IMR-90 (cell line): Measurements from ENCODE around the gene ATP9B. TPM values are rescaled to one million over a fixed set of nuclear protein-coding genes. Genes with fewer than 3 reads are reported as not detected.

Experiments used
- ATAC-seq: fragments of 200-7000 bp; cut with Tn5 transposase; 2 replicates; pipeline ENCODE4 v1.9.1; 2020; ENCODE audit warnings: low read depth, mild to moderate bottlenecking, moderate library complexity
- BruUV-seq: library from RNA; stranded (reverse); fragments of 400-500 nt; replicated peaks from 2 replicates; lab custom pipeline; 2021; lab: Mats Ljungman, UMichigan
- CTCF ChIA-PET: fragments of 300-600 bp; formaldehyde crosslinking; extraction: SDS; loops from one replicate; lab custom pipeline; 2021; ENCODE audit warnings: antibody characterized with exemption; lab: Yijun Ruan, JAX
- POLR2A ChIA-PET: fragments of 300-600 bp; sonication (Branson Sonifier 250); formaldehyde crosslinking; loops from one replicate; lab custom pipeline; 2022; ENCODE audit warnings: antibody characterized with exemption; ENCODE audit not compliant: unreplicated experiment; lab: Charles Lee
- DNase-seq: peaks from one replicate; pipeline ENCODE4 v3.0.0; 2013
- H2AFZ ChIP-seq: replicated peaks from 2 replicates; pipeline ENCODE3; 2013; ENCODE audit warnings: low read length, mild to moderate bottlenecking; ENCODE audit not compliant: poor library complexity
- H2AK5ac ChIP-seq: 2 replicates; pipeline ENCODE4 v1.6.1; 2013; ENCODE audit warnings: low read depth, low read length, inconsistent platforms
- H2AK9ac ChIP-seq: replicated peaks from 2 replicates; pipeline ENCODE3; 2013; ENCODE audit warnings: mild to moderate bottlenecking, low read depth, low read length, moderate library complexity; ENCODE audit not compliant: poor library complexity
- H2BK120ac ChIP-seq: 2 replicates; pipeline ENCODE4 v1.6.1; 2013; ENCODE audit warnings: low read depth, low read length, inconsistent platforms
- H2BK15ac ChIP-seq: 3 replicates; pipeline ENCODE4 v1.6.1; 2013; ENCODE audit warnings: low read depth, low read length, inconsistent platforms
- H2BK20ac ChIP-seq: 2 replicates; pipeline ENCODE4 v1.6.1; 2013; ENCODE audit warnings: low read depth, mild to moderate bottlenecking, inconsistent platforms, low read length, moderate library complexity
- H2BK5ac ChIP-seq: 2 replicates; pipeline ENCODE4 v1.6.1; 2013; ENCODE audit warnings: mild to moderate bottlenecking, low read depth, low read length, inconsistent platforms; ENCODE audit not compliant: poor library complexity, severe bottlenecking
- H3K14ac ChIP-seq: replicated peaks from 2 replicates; pipeline ENCODE4 v1.6.1; 2013; ENCODE audit warnings: low read depth, low read length, inconsistent platforms
- H3K18ac ChIP-seq: 2 replicates; pipeline ENCODE4 v1.6.1; 2013; ENCODE audit warnings: low read depth, low read length, control low read depth
- H3K23ac ChIP-seq: 2 replicates; pipeline ENCODE4 v1.6.1; 2013; ENCODE audit warnings: low read depth, low read length, inconsistent platforms
- H3K27ac ChIP-seq: 2 replicates; pipeline ENCODE4 v1.5.1; 2013; ENCODE audit warnings: mild to moderate bottlenecking, control low read depth, low read length; ENCODE audit not compliant: insufficient read depth
- H3K27me3 ChIP-seq: 2 replicates; pipeline ENCODE4 v1.6.1; 2013; ENCODE audit warnings: low read length; ENCODE audit not compliant: control insufficient read depth, insufficient read depth
- H3K36me3 ChIP-seq: 2 replicates; pipeline ENCODE4 v1.6.1; 2013; ENCODE audit warnings: low read length, mixed read lengths; ENCODE audit not compliant: control insufficient read depth, insufficient read depth
- H3K4ac ChIP-seq: 2 replicates; pipeline ENCODE4 v1.6.1; 2013; ENCODE audit warnings: low read depth, low read length, inconsistent platforms
- H3K4me1 ChIP-seq: 2 replicates; pipeline ENCODE4 v1.6.1; 2013; ENCODE audit warnings: low read length, mixed read lengths; ENCODE audit not compliant: control insufficient read depth, insufficient read depth
- H3K4me2 ChIP-seq: 2 replicates; pipeline ENCODE4 v1.6.1; 2013; ENCODE audit warnings: low read depth, mild to moderate bottlenecking, control low read depth, low read length, moderate library complexity
- H3K4me3 ChIP-seq: 2 replicates; pipeline ENCODE4 v1.5.1; 2013; ENCODE audit warnings: low read depth, mild to moderate bottlenecking, control low read depth, low read length, moderate library complexity; ENCODE audit not compliant: insufficient read depth
- H3K56ac ChIP-seq: 2 replicates; pipeline ENCODE4 v1.6.1; 2013; ENCODE audit warnings: low read length, inconsistent platforms; ENCODE audit not compliant: insufficient read depth; ENCODE audit errors: extremely low read depth
- H3K79me1 ChIP-seq, 2 experiments: 2 replicates each; pipeline ENCODE4 v1.6.1; 2013; ENCODE audit warnings: low read length in 2 of 2, inconsistent platforms in 1 of 2, low read depth in 1 of 2
- H3K9ac ChIP-seq: 2 replicates; pipeline ENCODE4 v1.6.1; 2013; ENCODE audit warnings: low read depth, low read length, control low read depth
- H3K9me1 ChIP-seq: 2 replicates; pipeline ENCODE4 v1.6.1; 2013; ENCODE audit warnings: low read length, inconsistent platforms; ENCODE audit not compliant: insufficient read depth
- H3K9me3 ChIP-seq: 2 replicates; pipeline ENCODE4 v1.6.1; 2013; ENCODE audit warnings: low read length; ENCODE audit not compliant: control insufficient read depth, insufficient read depth
- H4K20me1 ChIP-seq: 2 replicates; pipeline ENCODE4 v1.6.1; 2013; ENCODE audit warnings: low read length, inconsistent platforms; ENCODE audit not compliant: insufficient read depth
- H4K5ac ChIP-seq: 2 replicates; pipeline ENCODE4 v1.6.1; 2013; ENCODE audit warnings: mild to moderate bottlenecking, low read depth, low read length, control low read depth
- H4K8ac ChIP-seq, 2 experiments: 2 replicates each; pipeline ENCODE4 v1.6.1; 2013; ENCODE audit warnings: low read depth in 2 of 2, low read length in 2 of 2, control low read depth in 1 of 2, inconsistent platforms in 1 of 2
- H4K91ac ChIP-seq: 2 replicates; pipeline ENCODE4 v1.6.1; 2013; ENCODE audit warnings: low read depth, low read length, inconsistent platforms; ENCODE audit not compliant: insufficient read depth
- MAFK ChIP-seq: IDR thresholded peaks from 2 replicates; pipeline ENCODE4 v1.6.1; 2012; ENCODE audit warnings: low read depth, low read length, improper control_type of control experiment
- RCOR1 ChIP-seq: IDR thresholded peaks from 2 replicates; pipeline ENCODE4 v1.6.1; 2012; ENCODE audit warnings: mild to moderate bottlenecking, low read length, improper control_type of control experiment; ENCODE audit not compliant: insufficient replicate concordance
- WGBS, 2 experiments: methylation state at CpG; one replicate each; pipeline versions ENCODE4 v1.1.5 to v1.1.7; 2013; ENCODE audit warnings: missing lambda C conversion rate in 2 of 2; ENCODE audit not compliant: insufficient read length in 1 of 2; ENCODE audit errors: extremely low coverage in 2 of 2; 5-methylcytosine and 5-hydroxymethylcytosine counted together
- dilution Hi-C: fragments of 300-500 bp; cut with HindIII; formaldehyde crosslinking; loops from one replicate; pipeline ENCODE4 v1.14.3; 2018; ENCODE audit warnings: low sequenced_read_pairs; ENCODE audit not compliant: unreplicated experiment
- in situ Hi-C: fragments of 300-500 bp; cut with MboI; formaldehyde crosslinking; loops from 3 replicates; pipeline ENCODE4 v1.14.3; 2019; ENCODE audit warnings: low sequenced_read_pairs, inconsistent platforms, mixed read lengths
- intact Hi-C: fragments of 100-400 bp; cut with micrococcal nuclease; formaldehyde crosslinking; loops from 2 replicates; pipeline ENCODE4 v1.10.0; 2022
- polyA plus RNA-seq, 3 experiments: library from polyadenylated mRNA; depleted of rRNA; stranded (reverse); fragments of >200 nt; gene quantifications; 2 replicates each; pipeline ENCODE4 v1.2.3, GENCODE V29; 2012; ENCODE audit warnings: low replicate concordance in 1 of 3
- total RNA-seq: library from RNA; depleted of rRNA; stranded (reverse); fragments of >200 nt; gene quantifications from 2 replicates; pipeline ENCODE4 v1.2.3, GENCODE V29; 2012

Gene ATP9B
- total and polyA plus RNA-seq, 2 of the 4 experiments (the other 2 are of a cell fraction) = 11.0 to 11.5 TPM

DNA sequence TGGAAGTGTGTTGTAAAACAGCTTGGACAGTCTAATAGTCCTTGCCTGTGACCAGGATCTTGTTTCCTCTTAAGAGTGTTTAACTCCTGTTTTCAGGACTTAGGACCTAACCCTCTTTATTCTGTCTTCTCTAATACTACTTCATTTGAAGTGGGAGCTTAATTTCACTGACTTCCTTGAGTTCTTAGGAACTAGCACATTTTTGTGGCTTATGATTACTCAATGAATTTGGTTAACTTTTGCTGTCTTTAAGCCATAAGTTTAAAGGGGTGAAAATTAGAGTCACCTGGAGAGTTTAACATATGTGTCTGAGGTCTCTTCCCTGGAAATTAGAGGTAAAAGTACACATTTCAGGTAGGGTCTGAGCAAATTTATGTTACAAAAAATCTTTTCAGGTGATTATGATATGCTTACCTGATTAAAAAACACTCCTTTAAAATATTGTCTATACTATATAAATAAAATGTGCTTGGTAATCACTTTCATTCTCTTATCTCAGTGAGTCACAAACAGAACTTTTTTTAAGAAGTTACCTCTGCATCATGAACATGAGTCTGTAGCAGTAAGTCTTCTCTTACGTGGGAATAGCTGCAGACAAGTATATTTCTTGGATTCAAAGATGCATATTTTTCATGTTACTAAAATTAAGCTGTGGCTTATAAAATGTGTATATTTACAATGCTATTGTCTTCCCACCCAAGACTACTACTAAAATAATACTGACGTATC, 52.7 kb downstream of the ATP9B start:
- ATAC-seq (no peak), DNase-seq (peak; percentile 64)
- Histone ChIP-seq H2AK9ac (no peak overlapping the region), H3K4me1 (peaks cover 3% of the 10 kb centered on the region; the same call in 1 of the 2 replicates), H2AK5ac (no peak overlapping the region), H3K27ac (no peak overlapping the region), H4K8ac (no peak overlapping the region), H2AFZ (no peak overlapping the region), H3K79me1 (peaks cover 0 to 3% of the 10 kb centered on the region in 2 experiments; a peak in 2 of 4 replicates), H3K18ac (no peak overlapping the region), H3K56ac (no peak overlapping the region), H4K5ac (no peak overlapping the region), H4K91ac (no peak overlapping the region), H3K4me2 (no peak overlapping the region), H3K9ac (no peak overlapping the region), H3K27me3 (no peaks in the 10 kb centered on the region), H2BK20ac (no peak overlapping the region), H3K36me3 (peaks cover 2% of the 10 kb centered on the region; the same call in 1 of the 2 replicates), H3K4ac (no peak overlapping the region), H3K4me3 (no peak overlapping the region), H3K14ac (0 out of 2 replicates have a peak overlapping the region, but pooled peaks have one; percentile 30), H3K9me1 (peaks cover 6% of the 10 kb centered on the region; the same call in 1 of the 2 replicates), H2BK120ac (no peak overlapping the region), H2BK15ac (no peak overlapping the region), H3K9me3 (no peaks in the 10 kb centered on the region), H4K20me1 (no peaks in the 10 kb centered on the region), H3K23ac (no peak overlapping the region), H2BK5ac (no peak overlapping the region)
- intact Hi-C loops (no loop called here), in situ Hi-C loops (no loop called here), dilution Hi-C loops (no loop called here)
- no TSS peak for BruUV-seq
- no CpG with 5 or more reads among the region's 2 CpGs for WGBS, 2 experiments
- POLR2A ChIA-PET = no interaction called here
- CTCF ChIA-PET = no interaction called here
- TF ChIP-seq MAFK = peak; percentile 84
- TF ChIP-seq RCOR1 = no peak
